BLaER1 treated with 17β-estradiol and CSF1 and Interleukin-3, amounts not matched to agents 10 nM and 100 nM (cell line): ENCODE results near the gene FOXL3.

Experiments
- H3K27ac ChIP-seq, 11 experiments: shearing (Covaris generic); formaldehyde crosslinking; 2 replicates each; pipeline ENCODE4 v1.8.1; 2022
- H3K27me3 ChIP-seq, 11 experiments: shearing (Covaris generic); formaldehyde crosslinking; 2 replicates each; pipeline ENCODE4 v1.8.1; 2022
- H3K36me3 ChIP-seq, 11 experiments: shearing (Covaris generic); formaldehyde crosslinking; 2 replicates each; pipeline ENCODE4 v1.8.1; 2022
- H3K4me1 ChIP-seq, 10 experiments: shearing (Covaris generic); formaldehyde crosslinking; 2 replicates each; pipeline ENCODE4 v1.8.1; 2022
- H3K4me2 ChIP-seq, 11 experiments: shearing (Covaris generic); formaldehyde crosslinking; 2 replicates each; pipeline ENCODE4 v1.8.1; 2022
- H3K4me3 ChIP-seq, 10 experiments: shearing (Covaris generic); formaldehyde crosslinking; 2 replicates each; pipeline ENCODE4 v1.8.1; 2022
- H3K9ac ChIP-seq, 11 experiments: shearing (Covaris generic); formaldehyde crosslinking; 2 replicates each; pipeline ENCODE4 v1.8.1; 2022
- H3K9me3 ChIP-seq, 11 experiments: shearing (Covaris generic); formaldehyde crosslinking; replicated peaks in 1 of 11; 2 replicates each; pipeline ENCODE4 v1.8.1; 2022
- H4K20me1 ChIP-seq, 11 experiments: shearing (Covaris generic); formaldehyde crosslinking; 2 replicates each; pipeline ENCODE4 v1.8.1; 2022
- Cebpa-rat ChIP-seq, 11 experiments: shearing (Covaris generic); IDR thresholded peaks; 2 replicates each; pipeline ENCODE4 v1.8.1; 2022

FOXL3 gene

DNA sequence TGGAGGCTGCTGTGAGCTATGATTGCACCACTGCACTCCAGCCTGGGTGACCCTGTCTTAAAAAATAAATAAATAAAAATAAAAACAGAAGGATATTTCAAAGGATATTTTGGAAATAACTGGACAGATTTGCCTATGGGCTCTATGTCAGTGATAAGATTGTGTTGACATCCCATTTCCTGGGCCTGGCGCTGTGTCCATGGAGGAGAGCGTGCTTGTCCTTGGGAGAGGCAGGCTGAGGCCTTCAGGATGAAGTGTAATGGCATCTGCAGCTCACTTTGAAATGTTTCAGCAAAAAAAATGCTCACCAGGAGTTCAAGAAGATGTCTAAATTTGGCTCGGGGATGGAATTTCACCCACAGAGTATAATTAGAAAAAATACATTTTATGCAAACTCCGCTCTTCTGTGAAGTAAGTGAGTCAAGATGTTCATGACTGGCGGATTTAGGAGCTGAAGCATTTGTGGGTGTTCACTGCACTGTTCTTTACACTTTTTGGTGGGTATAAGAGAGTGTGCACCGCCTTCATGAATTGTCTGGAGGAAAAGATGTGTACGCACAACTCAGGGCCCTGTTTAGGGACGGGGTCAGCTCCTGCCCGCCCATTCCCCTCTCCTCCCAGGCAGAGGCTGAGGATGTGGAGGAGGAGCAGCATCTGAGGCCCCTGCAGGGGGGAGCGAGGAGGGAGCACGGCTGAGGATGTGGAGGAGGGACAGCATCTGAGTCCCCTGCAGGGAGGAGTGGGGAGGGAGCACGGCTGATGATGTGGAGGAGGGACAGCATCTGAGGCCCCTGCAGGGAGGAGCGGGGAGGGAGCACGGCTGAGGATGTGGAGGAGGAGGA lies 18.5 kb upstream of the FOXL3 start:
- Histone ChIP-seq H3K27me3 (no peaks in the 10 kb centered on the region), H3K4me2 (no peak overlapping the region), H3K27ac (no peak overlapping the region), H3K36me3 (peaks cover 0 to 10% (median 0%) of the 10 kb centered on the region in 11 experiments; a peak in 4 of 22 replicates), H3K9ac (no peak overlapping the region), H3K4me1 (0 out of 20 replicates have a peak, but pooled peaks cover 0 to 3% (median 0%) of the 10 kb centered on the region in 10 experiments), H4K20me1 (peaks cover 0 to 8% (median 0%) of the 10 kb centered on the region in 11 experiments; a peak in 1 of 22 replicates), H3K4me3 (no peak overlapping the region), H3K9me3 (peaks cover 42 to 56% (median 48%) of the 10 kb centered on the region in 11 experiments)
- TF ChIP-seq Cebpa-rat (IDR thresholded peaks at IDR 0.05): no peak

DNA sequence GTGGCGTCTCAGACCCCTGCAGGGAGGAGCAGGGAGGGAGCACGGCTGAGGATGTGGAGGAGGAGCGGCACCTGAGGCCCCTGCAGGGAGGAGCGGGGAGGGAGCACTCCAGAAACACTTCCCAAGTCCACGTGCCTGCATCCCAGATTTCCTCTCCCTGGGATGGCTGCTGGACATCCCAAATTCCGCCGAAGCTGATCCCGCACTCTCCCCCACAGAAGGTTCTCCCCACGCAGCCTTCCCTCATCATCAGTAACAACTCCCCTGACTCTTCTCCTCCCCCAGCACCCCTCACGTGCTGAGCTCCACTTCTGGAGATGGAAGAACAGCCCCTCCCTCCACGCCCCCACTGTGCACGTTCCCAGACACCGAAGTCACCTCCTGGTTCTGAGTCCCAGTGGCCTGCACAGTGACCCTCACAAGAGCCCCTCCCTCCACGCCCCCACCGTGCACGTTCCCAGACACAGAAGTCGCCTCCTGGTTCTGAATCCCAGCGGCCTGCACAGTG lies 17.8 kb upstream of the FOXL3 start:
- Histone ChIP-seq H3K36me3 (peaks cover 0 to 11% (median 0%) of the 10 kb centered on the region in 11 experiments; a peak in 5 of 22 replicates), H3K9ac (no peak overlapping the region)

DNA sequence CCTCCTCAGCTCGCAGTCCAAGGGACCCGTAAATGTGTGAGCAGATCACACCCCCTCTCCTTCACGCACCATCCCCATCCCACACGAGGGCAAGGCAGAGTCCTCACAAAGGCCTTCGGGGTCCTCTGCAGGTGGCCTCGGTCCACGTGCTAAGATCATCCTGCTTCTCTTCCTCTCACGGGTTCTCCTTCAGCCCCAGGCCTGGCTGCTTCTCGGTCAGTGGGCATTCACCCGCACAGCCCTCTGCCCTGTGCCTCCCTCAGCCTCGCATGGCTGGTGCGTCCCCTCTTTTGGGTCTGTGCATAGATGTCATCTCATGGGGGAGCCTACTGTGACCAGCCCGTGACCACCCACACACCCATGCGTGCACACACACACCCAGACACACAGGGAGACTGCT lies 17.3 kb upstream of the FOXL3 start:
- Histone ChIP-seq H3K4me1 (0 out of 20 replicates have a peak, but pooled peaks cover 0 to 3% (median 0%) of the 10 kb centered on the region in 10 experiments), H3K9me3 (peaks cover 53 to 67% (median 59%) of the 10 kb centered on the region in 11 experiments), H3K4me2 (no peak overlapping the region), H3K9ac (no peak overlapping the region), H4K20me1 (no peaks in the 10 kb centered on the region), H3K4me3 (no peak overlapping the region), H3K27ac (no peak overlapping the region), H3K36me3 (peaks cover 0 to 11% (median 0%) of the 10 kb centered on the region in 11 experiments; a peak in 5 of 22 replicates), H3K27me3 (no peaks in the 10 kb centered on the region)
- TF ChIP-seq Cebpa-rat (IDR thresholded peaks at IDR 0.05): no peak

More for the DNA sequence above, 17.8 kb upstream of the FOXL3 start:
- no peak for TF ChIP-seq Cebpa-rat (IDR thresholded peaks at IDR 0.05)
- Histone ChIP-seq H3K4me1 (0 out of 20 replicates have a peak, but pooled peaks cover 0 to 3% (median 0%) of the 10 kb centered on the region in 10 experiments), H3K4me3 (no peak overlapping the region), H3K27me3 (no peaks in the 10 kb centered on the region), H4K20me1 (peaks cover 0 to 1% (median 0%) of the 10 kb centered on the region in 11 experiments; a peak in 1 of 22 replicates), H3K9me3 (peaks cover 49 to 62% (median 55%) of the 10 kb centered on the region in 11 experiments), H3K27ac (no peak overlapping the region), H3K4me2 (no peak overlapping the region)

DNA sequence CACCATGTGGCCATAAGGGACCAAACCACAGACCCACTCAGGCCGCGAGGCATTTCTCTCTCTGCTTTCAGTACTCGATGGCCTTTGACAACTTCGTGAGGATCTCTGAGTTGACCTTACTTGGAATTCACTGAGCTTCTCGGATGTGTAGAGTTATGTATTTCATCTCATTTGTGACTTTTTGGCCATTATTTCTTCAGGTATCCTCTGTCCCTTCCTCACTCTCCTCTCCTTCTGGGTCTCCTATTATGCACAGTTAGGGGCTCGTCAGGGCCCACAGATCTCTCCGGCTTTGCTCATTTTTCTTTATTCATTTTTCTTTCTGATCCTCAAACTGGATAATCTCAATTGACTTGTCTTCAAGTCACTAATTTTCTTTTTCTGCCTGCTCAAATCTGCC lies 16.6 kb upstream of the FOXL3 start:
- H3K27ac ChIP-seq: no peak overlapping the region
- H3K4me1 ChIP-seq: 0 out of 20 replicates have a peak, but pooled peaks cover 0 to 3% (median 0%) of the 10 kb centered on the region in 10 experiments
- H3K36me3 ChIP-seq: peaks cover 0 to 11% (median 0%) of the 10 kb centered on the region in 11 experiments; a peak in 5 of 22 replicates
- no peak for TF ChIP-seq Cebpa-rat (IDR thresholded peaks at IDR 0.05)
- no peak overlapping the region for H3K4me2 ChIP-seq
- H3K27me3 ChIP-seq: no peaks in the 10 kb centered on the region
- peaks cover 56 to 73% (median 64%) of the 10 kb centered on the region in 11 experiments for H3K9me3 ChIP-seq
- H3K4me3 ChIP-seq: no peak overlapping the region
- H3K9ac ChIP-seq: no peak overlapping the region
- H4K20me1 ChIP-seq: no peaks in the 10 kb centered on the region

DNA sequence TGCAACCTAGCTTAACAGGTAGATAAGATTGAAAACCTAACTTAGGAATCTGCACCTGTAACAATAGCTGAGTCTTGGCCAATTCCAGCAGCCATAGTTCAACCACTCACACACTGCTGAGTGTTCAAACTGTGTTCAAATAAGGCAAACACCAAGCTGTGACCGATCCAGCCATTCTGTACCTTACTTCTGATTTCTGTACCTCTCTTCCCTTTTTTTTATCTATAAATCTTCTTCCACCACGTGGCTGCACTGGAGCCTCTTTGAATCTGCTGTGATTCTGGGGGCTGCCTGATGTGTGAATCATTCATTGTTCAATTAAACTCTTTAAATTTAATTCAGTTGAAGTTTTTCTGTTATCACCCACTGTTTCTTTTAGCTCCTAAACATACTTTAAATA lies 15.7 kb upstream of the FOXL3 start:
- no peaks in the 10 kb centered on the region for H4K20me1 ChIP-seq

DNA sequence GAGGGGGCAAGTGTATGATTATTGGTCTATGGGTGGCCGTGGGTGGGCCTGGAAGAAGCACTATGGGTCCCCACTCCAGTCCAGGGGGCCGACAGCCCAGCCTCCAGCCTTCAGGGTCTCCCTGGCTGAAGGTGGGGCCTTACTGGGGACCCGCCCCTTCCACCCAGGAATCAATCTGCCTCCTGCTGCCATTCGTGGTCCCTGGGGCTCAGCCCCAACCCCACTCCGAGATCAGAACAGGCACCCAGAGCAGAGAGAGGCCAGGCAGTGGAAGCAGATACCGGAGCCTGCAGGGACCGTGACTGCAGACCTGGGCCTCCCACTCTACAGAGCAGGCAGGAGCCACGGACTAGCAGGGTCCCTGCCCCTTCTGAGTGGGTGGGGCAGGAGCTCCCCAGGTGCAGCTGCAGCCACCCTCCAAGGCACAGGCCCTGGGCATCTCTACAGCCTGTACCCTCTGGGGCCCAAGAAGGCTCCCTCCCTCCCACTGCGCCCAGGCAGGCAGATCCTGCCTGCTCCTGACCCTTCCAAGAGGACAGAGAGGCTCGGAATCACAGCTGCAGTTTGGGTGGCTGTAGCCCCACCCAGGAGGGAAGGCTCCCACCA lies 13.6 kb upstream of the FOXL3 start:
- Histone ChIP-seq H3K4me2 (no peak overlapping the region), H3K9ac (no peak overlapping the region), H3K9me3 (peaks cover 56 to 66% (median 64%) of the 10 kb centered on the region in 11 experiments), H4K20me1 (no peaks in the 10 kb centered on the region), H3K4me1 (0 out of 20 replicates have a peak, but pooled peaks cover 0 to 3% (median 0%) of the 10 kb centered on the region in 10 experiments), H3K36me3 (peaks cover 0 to 11% (median 0%) of the 10 kb centered on the region in 11 experiments; a peak in 5 of 22 replicates), H3K27me3 (no peaks in the 10 kb centered on the region), H3K27ac (no peak overlapping the region), H3K4me3 (0 out of 20 replicates have a peak overlapping the region, but pooled peaks of 1 of the 10 experiments have one; percentile 19)
- TF ChIP-seq Cebpa-rat (IDR thresholded peaks at IDR 0.05): no peak

More for the DNA sequence above, 15.7 kb upstream of the FOXL3 start:
- Histone ChIP-seq H3K9ac (no peak overlapping the region), H3K36me3 (peaks cover 0 to 11% (median 0%) of the 10 kb centered on the region in 11 experiments; a peak in 5 of 22 replicates), H3K4me1 (0 out of 20 replicates have a peak, but pooled peaks cover 0 to 3% (median 0%) of the 10 kb centered on the region in 10 experiments), H3K4me2 (peak overlapping the region in 1 of 11 experiments; percentile 24; a peak in 2 of 22 replicates), H3K27ac (no peak overlapping the region), H3K27me3 (no peaks in the 10 kb centered on the region), H3K9me3 (peaks cover 56 to 70% (median 64%) of the 10 kb centered on the region in 11 experiments), H3K4me3 (no peak overlapping the region)
- no peak for TF ChIP-seq Cebpa-rat (IDR thresholded peaks at IDR 0.05)

DNA sequence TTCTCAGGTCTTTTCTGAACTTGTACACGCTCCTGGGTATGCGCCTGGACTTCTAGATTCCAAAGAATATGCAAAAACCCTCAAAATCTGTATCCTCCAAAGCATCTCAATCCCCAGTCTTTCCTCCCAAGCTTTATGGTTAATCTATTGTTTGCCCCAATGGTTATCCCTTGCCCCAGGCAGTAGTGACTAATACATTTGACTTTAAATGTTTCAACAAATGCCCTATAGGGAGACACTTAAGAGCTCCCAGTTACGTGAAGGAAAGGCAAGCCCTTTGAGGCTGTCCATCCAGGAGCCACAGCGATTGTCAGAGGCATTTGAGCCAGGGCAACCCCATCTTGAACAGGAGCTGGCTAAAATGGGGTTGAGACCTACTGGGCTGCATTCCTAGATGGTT lies 12.7 kb upstream of the FOXL3 start:
- no peak for TF ChIP-seq Cebpa-rat (IDR thresholded peaks at IDR 0.05)
- H3K36me3 ChIP-seq: peaks cover 0 to 11% (median 0%) of the 10 kb centered on the region in 11 experiments; a peak in 5 of 22 replicates
- H3K27me3 ChIP-seq: no peaks in the 10 kb centered on the region
- H3K9me3 ChIP-seq: peaks cover 55 to 64% (median 62%) of the 10 kb centered on the region in 11 experiments
- H3K4me1 ChIP-seq: 0 out of 20 replicates have a peak, but pooled peaks cover 0 to 3% (median 0%) of the 10 kb centered on the region in 10 experiments
- no peak overlapping the region for H3K4me2 ChIP-seq
- H3K9ac ChIP-seq: no peak overlapping the region
- H3K4me3 ChIP-seq: no peak overlapping the region
- H4K20me1 ChIP-seq: no peaks in the 10 kb centered on the region
- no peak overlapping the region for H3K27ac ChIP-seq

DNA sequence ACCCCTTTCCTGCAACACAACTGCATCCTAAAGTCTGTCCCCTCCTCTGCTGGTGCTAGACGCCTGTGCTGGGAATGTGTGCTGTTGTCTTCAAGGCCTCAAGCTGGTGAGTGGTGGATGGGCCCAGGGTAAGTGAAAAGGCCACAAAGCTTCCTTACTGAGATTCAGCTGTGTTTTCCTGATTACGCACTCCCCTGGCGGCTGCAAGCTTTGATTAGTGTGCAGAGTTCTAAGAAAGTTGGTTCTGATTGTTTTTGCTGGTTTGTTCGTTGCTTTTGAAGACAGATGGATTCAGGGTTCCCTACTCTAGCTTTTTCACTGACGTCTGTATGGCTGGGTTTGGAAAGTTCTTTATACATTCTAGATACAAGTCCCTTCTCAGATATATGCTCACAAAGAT lies 11.9 kb upstream of the FOXL3 start:
- TF ChIP-seq Cebpa-rat (IDR thresholded peaks at IDR 0.05): no peak
- Histone ChIP-seq H3K27me3 (no peaks in the 10 kb centered on the region), H3K4me3 (no peak overlapping the region), H4K20me1 (no peaks in the 10 kb centered on the region), H3K27ac (no peak overlapping the region), H3K36me3 (peaks cover 0 to 11% (median 0%) of the 10 kb centered on the region in 11 experiments; a peak in 5 of 22 replicates), H3K9ac (no peak overlapping the region), H3K4me2 (no peak overlapping the region), H3K4me1 (0 out of 20 replicates have a peak, but pooled peaks cover 0 to 3% (median 0%) of the 10 kb centered on the region in 10 experiments), H3K9me3 (peaks cover 46 to 60% (median 53%) of the 10 kb centered on the region in 11 experiments)
